ENCODE measurements around the gene NCBP3. TPM values are rescaled to one million over a fixed set of nuclear protein-coding genes. Genes with fewer than 3 reads are reported as not detected.

Gene NCBP3
- total RNA-seq, 2 experiments from 2014 or later = 24.5 to 45.7 TPM

GRCh38 chr17:3773966-3774365 lies 72.1 kb downstream of the NCBP3 start:
- DNase-seq (ENCODE audit: low spot score) = no peak
- CTCF ChIA-PET (ENCODE audit: unreplicated experiment) = no interaction called here
- H4K20me1 ChIP-seq (ENCODE audit: insufficient read depth, low read length) = no peaks in the 10 kb centered on the region
- no peaks in the 10 kb centered on the region for H3K79me2 ChIP-seq (ENCODE audit: insufficient read depth, low read depth, low read length)
- TF ChIP-seq EZH2phosphoT487 (IDR thresholded peaks at IDR 0.05; ENCODE audit: borderline replicate concordance, low read depth, low read length) (no peak), CTCF (conservative IDR thresholded peaks at IDR 0.05; ENCODE audit: low read length) (no peak)
- no peak overlapping the region for H3K4me2 ChIP-seq (ENCODE audit: low read length)
- no peaks in the 10 kb centered on the region for H3K9me2 ChIP-seq (ENCODE audit: insufficient read depth, low read length)
- no peak overlapping the region for H3K27ac ChIP-seq (ENCODE audit: low read depth, low read length, poor library complexity, severe bottlenecking)
- intact Hi-C loops (cut with micrococcal nuclease; ENCODE audit: unreplicated experiment) = no loop called here
- BruUV-seq (replicated peaks) = no TSS peak
- no peaks in the 10 kb centered on the region for H3K36me3 ChIP-seq (ENCODE audit: insufficient read depth, low read length)
- no peak overlapping the region for H3K4me3 ChIP-seq (ENCODE audit: low read depth, low read length, poor library complexity, severe bottlenecking)
- POLR2A ChIA-PET = no interaction called here
- H3K9me3 ChIP-seq (ENCODE audit: low read length) = no peaks in the 10 kb centered on the region
- peaks cover 12% of the 10 kb centered on the region for H3K4me1 ChIP-seq (ENCODE audit: insufficient read depth, low read length, poor library complexity, severe bottlenecking)
- H2AFZ ChIP-seq (ENCODE audit: low read length) = no peak overlapping the region

GRCh38 chr17:3773511-3773910 lies 72.5 kb downstream of the NCBP3 start:
- POLR2A ChIA-PET = no interaction called here
- Histone ChIP-seq H3K27ac (ENCODE audit: low read depth, low read length, poor library complexity, severe bottlenecking) (no peak overlapping the region), H3K4me1 (ENCODE audit: insufficient read depth, low read length, poor library complexity, severe bottlenecking) (peaks cover 12% of the 10 kb centered on the region), H3K9me3 (ENCODE audit: low read length) (no peaks in the 10 kb centered on the region), H2AFZ (ENCODE audit: low read length) (no peak overlapping the region), H3K79me2 (ENCODE audit: insufficient read depth, low read depth, low read length) (no peaks in the 10 kb centered on the region), H3K9me2 (ENCODE audit: insufficient read depth, low read length) (no peaks in the 10 kb centered on the region), H3K4me3 (ENCODE audit: low read depth, low read length, poor library complexity, severe bottlenecking) (no peak overlapping the region), H4K20me1 (ENCODE audit: insufficient read depth, low read length) (no peaks in the 10 kb centered on the region), H3K4me2 (ENCODE audit: low read length) (no peak overlapping the region), H3K36me3 (ENCODE audit: insufficient read depth, low read length) (no peaks in the 10 kb centered on the region)
- no peak for DNase-seq (ENCODE audit: low spot score)
- no TSS peak for BruUV-seq (replicated peaks)
- CTCF ChIA-PET (ENCODE audit: unreplicated experiment) = no interaction called here
- intact Hi-C loops (cut with micrococcal nuclease; ENCODE audit: unreplicated experiment) = no loop called here
- no peak for TF ChIP-seq EZH2phosphoT487 (IDR thresholded peaks at IDR 0.05; ENCODE audit: borderline replicate concordance, low read depth, low read length)
- no peak for TF ChIP-seq CTCF (conservative IDR thresholded peaks at IDR 0.05; ENCODE audit: low read length)

- Histone ChIP-seq H3K4me3 (ENCODE audit: low read depth, low read length, poor library complexity, severe bottlenecking) (no peak overlapping the region), H3K79me2 (ENCODE audit: insufficient read depth, low read depth, low read length) (no peaks in the 10 kb centered on the region), H3K4me1 (ENCODE audit: insufficient read depth, low read length, poor library complexity, severe bottlenecking) (peaks cover 12% of the 10 kb centered on the region), H3K36me3 (ENCODE audit: insufficient read depth, low read length) (no peaks in the 10 kb centered on the region), H3K9me3 (ENCODE audit: low read length) (no peaks in the 10 kb centered on the region), H3K4me2 (ENCODE audit: low read length) (no peak overlapping the region), H3K27ac (ENCODE audit: low read depth, low read length, poor library complexity, severe bottlenecking) (no peak overlapping the region), H4K20me1 (ENCODE audit: insufficient read depth, low read length) (no peaks in the 10 kb centered on the region), H3K9me2 (ENCODE audit: insufficient read depth, low read length) (no peaks in the 10 kb centered on the region), H2AFZ (ENCODE audit: low read length) (no peak overlapping the region)
- BruUV-seq (replicated peaks) = no TSS peak
- TF ChIP-seq CTCF (conservative IDR thresholded peaks at IDR 0.05; ENCODE audit: low read length) (no peak), EZH2phosphoT487 (IDR thresholded peaks at IDR 0.05; ENCODE audit: borderline replicate concordance, low read depth, low read length) (no peak)
- CTCF ChIA-PET (ENCODE audit: unreplicated experiment) = no interaction called here
- DNase-seq (ENCODE audit: low spot score) = no peak
- POLR2A ChIA-PET = interaction anchor here (0.7 kb wide), 1 partner anchor 790 kb away, joined by 3 read pairs; no protein-coding TSS in a partner anchor
- intact Hi-C loops (cut with micrococcal nuclease; ENCODE audit: unreplicated experiment) = no loop called here
These were observed 73.3 kb downstream of the NCBP3 start for GRCh38 chr17:3772764-3773163.
